DND-41 (cell line): ENCODE data around the gene ZNG1B.
"Not testable (repeated sequence)": the region's sequence is repeated elsewhere in the genome, so short reads cannot be mapped to it uniquely, and the experiment has no call there.

Source experiments
- ATAC-seq: fragments of 200-7000 bp; cut with Tn5 transposase; 3 replicates; pipeline ENCODE4 v1.9.1; 2021; ENCODE audit warnings: low read depth; ENCODE audit not compliant: insufficient read depth
- DNase-seq: peaks from one replicate; pipeline ENCODE4 v3.0.0-alpha.2; 2020
- H2AFZ ChIP-seq: 2 replicates; pipeline ENCODE4 v1.6.0; 2012; ENCODE audit warnings: low read depth, low read length
- H3K27ac ChIP-seq: 2 replicates; pipeline ENCODE4 v1.5.1; 2012; ENCODE audit warnings: low read length, inconsistent platforms
- H3K27me3 ChIP-seq: fragments of 200-600 bp; sonication (generic); 2 replicates; pipeline ENCODE4 v1.6.0; 2012; ENCODE audit warnings: low read length, mild to moderate bottlenecking, inconsistent platforms; ENCODE audit not compliant: insufficient read depth, poor library complexity
- H3K36me3 ChIP-seq: 2 replicates; pipeline ENCODE4 v1.5.1; 2012; ENCODE audit warnings: low read length, inconsistent platforms; ENCODE audit not compliant: insufficient read depth
- H3K4me1 ChIP-seq: 2 replicates; pipeline ENCODE4 v1.5.1; 2012; ENCODE audit warnings: mild to moderate bottlenecking, low read length; ENCODE audit not compliant: insufficient read depth
- H3K4me2 ChIP-seq: 2 replicates; pipeline ENCODE4 v1.6.0; 2012; ENCODE audit warnings: mild to moderate bottlenecking, moderate library complexity, low read length, inconsistent platforms; ENCODE audit not compliant: insufficient read depth
- H3K4me3 ChIP-seq, 2 experiments: fragments of 200-600 bp in 1 of 2; shearing (Covaris generic) in 1 of 2; 2 replicates each; pipeline ENCODE4 v1.5.1; 2012 to 2016; ENCODE audit warnings: inconsistent platforms in 2 of 2, low read length in 2 of 2, mild to moderate bottlenecking in 2 of 2, low read depth in 1 of 2, moderate library complexity in 1 of 2
- H3K79me2 ChIP-seq: 2 replicates; pipeline ENCODE4 v1.6.0; 2012; ENCODE audit warnings: low read length, inconsistent platforms; ENCODE audit not compliant: insufficient read depth
- H3K9ac ChIP-seq: 2 replicates; pipeline ENCODE4 v1.6.0; 2012; ENCODE audit warnings: low read depth, mild to moderate bottlenecking, inconsistent platforms, low read length, moderate library complexity
- H3K9me3 ChIP-seq: 2 replicates; pipeline ENCODE4 v1.5.1; 2012; ENCODE audit warnings: low read length, moderate library complexity, mild to moderate bottlenecking, inconsistent platforms; ENCODE audit not compliant: insufficient read depth, severe bottlenecking
- H4K20me1 ChIP-seq: 2 replicates; pipeline ENCODE4 v1.6.0; 2012; ENCODE audit warnings: low read length; ENCODE audit not compliant: insufficient read depth

ZNG1B gene

DNA sequence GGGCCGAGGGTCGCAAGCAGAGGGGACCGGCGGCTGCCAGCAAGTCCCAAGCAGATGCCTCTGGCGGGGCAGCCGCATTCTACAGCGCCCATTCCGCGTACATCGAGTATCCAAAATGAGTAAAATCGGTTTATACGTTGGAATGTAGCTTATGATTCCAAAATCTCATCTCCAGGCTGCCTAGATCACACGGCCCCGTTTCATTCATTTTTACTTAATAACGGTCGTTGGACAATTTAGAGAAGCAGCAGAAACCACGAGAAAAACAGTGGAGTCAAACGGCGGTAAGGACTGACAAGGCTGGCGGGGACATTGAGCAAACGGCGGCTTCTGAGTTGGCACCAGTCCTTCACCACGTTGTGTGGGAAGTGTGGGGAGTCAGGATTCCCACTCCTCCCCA, 66.6 kb downstream of the ZNG1B start:
- not testable (repeated sequence) for H2AFZ ChIP-seq, H3K79me2 ChIP-seq, H3K9ac ChIP-seq, H3K9me3 ChIP-seq, H3K4me3 ChIP-seq, H3K27me3 ChIP-seq, H3K4me1 ChIP-seq, H3K27ac ChIP-seq, DNase-seq, ATAC-seq, H3K36me3 ChIP-seq, H3K4me2 ChIP-seq, H4K20me1 ChIP-seq

GRCh38 chr2:113507394-113508140, 70.1 kb downstream of the ZNG1B start:
- not testable (repeated sequence) for H2AFZ ChIP-seq, ATAC-seq, H4K20me1 ChIP-seq, H3K27ac ChIP-seq, H3K9ac ChIP-seq, DNase-seq, H3K36me3 ChIP-seq, H3K27me3 ChIP-seq, H3K4me1 ChIP-seq, H3K9me3 ChIP-seq, H3K79me2 ChIP-seq, H3K4me3 ChIP-seq, H3K4me2 ChIP-seq

DNA sequence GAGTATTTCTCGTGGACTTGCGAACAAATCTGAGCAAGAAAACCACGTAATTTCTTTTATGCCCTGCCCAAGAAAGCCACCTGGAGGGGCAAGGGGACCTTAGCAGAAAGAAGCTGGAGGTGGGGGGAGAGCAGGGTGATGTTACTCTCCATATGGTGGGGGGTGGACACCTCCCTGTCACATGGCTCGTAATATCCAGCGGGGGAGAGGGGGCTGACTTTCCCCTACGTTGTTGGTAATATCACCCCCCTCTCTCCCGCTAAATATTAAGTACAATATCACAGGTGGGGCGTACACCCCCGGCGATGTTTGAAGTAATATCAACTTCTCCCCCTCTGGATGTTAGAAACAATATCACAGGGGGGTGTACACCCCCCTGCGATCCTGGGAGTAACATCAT, 70.7 kb downstream of the ZNG1B start:
- H3K27me3 ChIP-seq, H3K27ac ChIP-seq, H3K4me1 ChIP-seq, DNase-seq, H4K20me1 ChIP-seq, H3K9ac ChIP-seq, H3K36me3 ChIP-seq, H3K9me3 ChIP-seq, H2AFZ ChIP-seq, H3K79me2 ChIP-seq, H3K4me3 ChIP-seq, H3K4me2 ChIP-seq, ATAC-seq: not testable (repeated sequence)

DNA sequence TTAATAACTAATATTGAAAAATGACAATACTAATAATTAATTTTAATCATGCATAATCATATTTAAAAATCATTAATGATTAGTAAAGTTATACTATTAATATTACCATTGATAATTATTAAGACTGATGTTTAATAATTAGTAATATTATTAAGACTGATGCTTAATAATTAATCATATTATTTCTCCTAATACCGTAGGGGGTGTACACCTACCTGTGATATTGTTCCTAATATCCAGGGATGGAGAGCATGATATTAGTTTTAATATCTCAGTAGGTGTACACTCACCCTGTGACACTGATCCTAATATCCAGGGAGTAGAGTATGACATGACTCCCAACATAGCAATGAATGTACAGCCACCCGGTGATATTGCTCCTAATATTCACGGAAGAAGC, 73.4 kb downstream of the ZNG1B start:
- DNase-seq, H3K9me3 ChIP-seq, H3K4me3 ChIP-seq, H3K9ac ChIP-seq, H3K4me1 ChIP-seq, H3K79me2 ChIP-seq, H3K27me3 ChIP-seq, H4K20me1 ChIP-seq, H2AFZ ChIP-seq, ATAC-seq, H3K27ac ChIP-seq, H3K36me3 ChIP-seq, H3K4me2 ChIP-seq: not testable (repeated sequence)

GRCh38 chr2:113511859-113512258, 74.4 kb downstream of the ZNG1B start:
- H3K4me2 ChIP-seq, H3K9me3 ChIP-seq, DNase-seq, H3K79me2 ChIP-seq, H4K20me1 ChIP-seq, H3K27me3 ChIP-seq, H3K4me3 ChIP-seq, H3K4me1 ChIP-seq, H2AFZ ChIP-seq, H3K9ac ChIP-seq, H3K27ac ChIP-seq, ATAC-seq, H3K36me3 ChIP-seq: not testable (repeated sequence)

- not testable (repeated sequence) for H4K20me1 ChIP-seq, H3K9me3 ChIP-seq, H3K79me2 ChIP-seq, H3K4me3 ChIP-seq, ATAC-seq, H3K36me3 ChIP-seq, H3K4me1 ChIP-seq, H3K27ac ChIP-seq, H3K4me2 ChIP-seq, H3K27me3 ChIP-seq, DNase-seq, H2AFZ ChIP-seq, H3K9ac ChIP-seq
Measured at GRCh38 chr2:113515457-113515856, 78.0 kb downstream of the ZNG1B start.

GRCh38 chr2:113515995-113516394, 78.5 kb downstream of the ZNG1B start:
- not testable (repeated sequence) for ATAC-seq, H3K9ac ChIP-seq, H3K4me3 ChIP-seq, H2AFZ ChIP-seq, H3K27me3 ChIP-seq, H4K20me1 ChIP-seq, H3K79me2 ChIP-seq, H3K9me3 ChIP-seq, H3K4me2 ChIP-seq, DNase-seq, H3K36me3 ChIP-seq, H3K27ac ChIP-seq, H3K4me1 ChIP-seq

DNA sequence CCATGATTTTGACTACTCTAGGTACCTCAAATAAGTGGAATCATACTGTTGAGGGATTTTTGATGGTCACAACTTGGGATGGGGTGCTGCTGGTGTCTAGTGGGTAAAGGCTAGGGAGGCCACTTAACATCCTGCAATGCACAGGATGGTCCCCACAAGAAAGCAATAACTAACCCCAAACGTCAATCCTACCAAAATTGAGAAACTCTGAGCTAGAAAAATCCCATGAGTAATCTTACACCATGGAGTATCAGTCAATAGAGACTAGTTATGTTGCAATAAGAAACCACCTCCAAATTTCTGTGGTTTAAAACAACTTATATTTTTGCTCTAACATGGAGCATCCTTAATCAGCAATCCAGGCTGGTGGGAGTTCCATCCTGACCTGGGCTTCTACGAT, 79.5 kb downstream of the ZNG1B start:
- H3K4me2 ChIP-seq, H4K20me1 ChIP-seq, H3K79me2 ChIP-seq, H3K9me3 ChIP-seq, ATAC-seq, H3K27me3 ChIP-seq, H3K4me1 ChIP-seq, H3K27ac ChIP-seq, H3K9ac ChIP-seq, DNase-seq, H3K4me3 ChIP-seq, H3K36me3 ChIP-seq, H2AFZ ChIP-seq: not testable (repeated sequence)
